ENCODE data around the gene RNF182.
"Not testable (repeated sequence)": the region's sequence is repeated elsewhere in the genome, so short reads cannot be mapped to it uniquely, and the experiment has no call there.

The RNF182 gene

GRCh38 chr6:13918686-13919250 lies 6.0 kb upstream of the RNF182 start:
- no peak for DNase-seq

- no peak for DNase-seq
These were observed 4.9 kb upstream of the RNF182 start for GRCh38 chr6:13919861-13920260.

- DNase-seq: no peak
These were observed 4.2 kb upstream of the RNF182 start for GRCh38 chr6:13920552-13920951.

- DNase-seq: no peak
These were observed 2.0 kb upstream of the RNF182 start for GRCh38 chr6:13922750-13923149.

- DNase-seq: no peak
These were observed 1.1 kb upstream of the RNF182 start for GRCh38 chr6:13923527-13924145.

- no peak for DNase-seq
These were observed 405 bp upstream of the RNF182 start for GRCh38 chr6:13924146-13924948.

GRCh38 chr6:13926378-13926777 lies 1.6 kb downstream of the RNF182 start:
- DNase-seq: no peak

GRCh38 chr6:13927203-13927602 lies 2.5 kb downstream of the RNF182 start:
- no peak for DNase-seq

- DNase-seq: no peak
These were observed 4.4 kb downstream of the RNF182 start for GRCh38 chr6:13929196-13929595.

GRCh38 chr6:13931797-13932402 lies 7.1 kb downstream of the RNF182 start:
- no peak for DNase-seq

- no peak for DNase-seq
These were observed 8.0 kb downstream of the RNF182 start for GRCh38 chr6:13932785-13933184.

- no peak for DNase-seq
These were observed 10.0 kb downstream of the RNF182 start for GRCh38 chr6:13934721-13935120.

GRCh38 chr6:13935190-13935880 lies 10.6 kb downstream of the RNF182 start:
- DNase-seq: no peak

- not testable (repeated sequence) for DNase-seq
These were observed 11.1 kb downstream of the RNF182 start for GRCh38 chr6:13935881-13936261.

GRCh38 chr6:13941902-13942301 lies 17.1 kb downstream of the RNF182 start:
- DNase-seq: no peak

GRCh38 chr6:13943943-13944342 lies 19.2 kb downstream of the RNF182 start:
- no peak for DNase-seq

- no peak for DNase-seq
These were observed 21.8 kb downstream of the RNF182 start for GRCh38 chr6:13946506-13946905.

GRCh38 chr6:13947611-13948178 lies 22.9 kb downstream of the RNF182 start:
- DNase-seq: no peak

GRCh38 chr6:13952101-13952500 lies 27.3 kb downstream of the RNF182 start:
- DNase-seq: no peak

GRCh38 chr6:13953061-13953705 lies 28.4 kb downstream of the RNF182 start:
- DNase-seq: no peak

GRCh38 chr6:13965582-13966127 lies 40.9 kb downstream of the RNF182 start:
- no peak for DNase-seq

GRCh38 chr6:13971303-13971702 lies 46.6 kb downstream of the RNF182 start:
- DNase-seq: no peak
